GM18909 (cell line): ENCODE data around the gene HDAC9.
A peak's percentile ranks its signal among the peaks of the same experiment; 100 is the strongest.
"Not testable (repeated sequence)": the region's sequence is repeated elsewhere in the genome, so short reads cannot be mapped to it uniquely, and the experiment has no call there.

Experiments
- ATAC-seq: cut with Tn5 transposase; IDR thresholded peaks from one replicate; pipeline ENCODE4 v1.9.1; 2021; ENCODE audit warnings: mild to moderate bottlenecking; ENCODE audit not compliant: unreplicated experiment, poor library complexity

Gene HDAC9

GRCh38 chr7:19032942-19033341 lies 537.4 kb downstream of the HDAC9 start:
- ATAC-seq = not testable (repeated sequence)

- ATAC-seq = peak; percentile 93
Observed at GRCh38 chr7:19051767-19052375, 556.3 kb downstream of the HDAC9 start.
